ENCODE results near the gene KSR1. TPM values are rescaled to one million over a fixed set of nuclear protein-coding genes. Genes with fewer than 3 reads are reported as not detected.

The KSR1 gene
- total and polyA plus RNA-seq, 2 of the 8 experiments (the other 6 are each of a cell fraction or from before 2014, with no cell fraction given), result 14.1 to 34.7 TPM

GRCh38 chr17:27634026-27634335 is 177.7 kb downstream of the KSR1 start:
- H3K9me3 ChIP-seq (ENCODE audit: insufficient read depth in 2 of 2, low read depth in 1 of 2, low read length in 1 of 2), result no peaks in the 10 kb centered on the region
- no peaks in the 10 kb centered on the region for H3K79me2 ChIP-seq (ENCODE audit: control insufficient read depth in 1 of 2, insufficient read depth in 2 of 2, low read length in 2 of 2)
- DNase-seq (ENCODE audit: low read depth in 1 of 2, low spot score in 2 of 2) (no peak), FAIRE-seq (no peak)
- no peak overlapping the region for H3K18ac ChIP-seq (ENCODE audit: extremely low read depth, low read length)
- H3K27ac ChIP-seq (ENCODE audit: low read depth, low read length), result no peak overlapping the region
- no peak overlapping the region for H4K5ac ChIP-seq (ENCODE audit: insufficient read length, low read depth, low read length)
- no peak overlapping the region for H2AFZ ChIP-seq (ENCODE audit: low read length)
- no peaks in the 10 kb centered on the region for H3K23me2 ChIP-seq (ENCODE audit: low read depth, low read length)
- no peaks in the 10 kb centered on the region for H4K20me1 ChIP-seq (replicated peaks in 1 of 2; ENCODE audit: control insufficient read depth in 1 of 2, insufficient read depth in 2 of 2, low read length in 2 of 2)
- no peaks in the 10 kb centered on the region for H3K79me1 ChIP-seq (ENCODE audit: low read depth, low read length)
- H3K56ac ChIP-seq (replicated peaks; ENCODE audit: insufficient read length, low read depth, low read length), result no peak overlapping the region
- no peak overlapping the region for H4K91ac ChIP-seq (replicated peaks; ENCODE audit: insufficient read length, low read length)
- WGBS, 2 experiments (ENCODE audit: extremely low coverage in 1 of 2, insufficient coverage in 1 of 2, insufficient read length in 1 of 2, insufficient replicate concordance in 2 of 2, low coverage in 1 of 2, low lambda C conversion rate in 2 of 2, missing lambda C conversion rate in 1 of 2), result 86% methylated on average over 1 of the region's 1 CpG; no CpG with 5 or more reads in 1 of the 2 experiments
- H3K4me3 ChIP-seq (ENCODE audit: extremely low read depth in 1 of 4, insufficient read depth in 2 of 4, low read depth in 3 of 4, low read length in 4 of 4), result no peak overlapping the region
- no peaks in the 10 kb centered on the region for H3K36me3 ChIP-seq (ENCODE audit: control insufficient read depth in 2 of 4, insufficient read depth in 4 of 4, low read length in 3 of 4)
- ChIA-PET CTCF (ENCODE audit: partially characterized antibody) (interaction anchor here (0.7 to 6.5 kb wide), 7 partner anchors 11 to 40 kb away, joined by 3 to 65 read pairs (median 4); no protein-coding TSS in a partner anchor), POLR2A (ENCODE audit: partially characterized antibody) (no interaction called here)
- H3K4me1 ChIP-seq (replicated peaks in 1 of 4; ENCODE audit: control insufficient read depth in 3 of 4, insufficient read depth in 4 of 4, low read length in 3 of 4), result peaks cover 0 to 4% (median 0%) of the 10 kb centered on the region in 4 experiments; a peak in 2 of 7 replicates
- no peak overlapping the region for H4K8ac ChIP-seq (ENCODE audit: extremely low read depth, insufficient read depth, low read length)
- H2BK15ac ChIP-seq (ENCODE audit: low read length), result no peak overlapping the region
- no peaks in the 10 kb centered on the region for H3K27me3 ChIP-seq (replicated peaks in 1 of 4; ENCODE audit: control insufficient read depth in 3 of 4, extremely low read depth in 1 of 4, insufficient read depth in 3 of 4, low read length in 3 of 4)
- H2AK5ac ChIP-seq (ENCODE audit: low read depth, low read length), result no peak overlapping the region
- no peak overlapping the region for H3K23ac ChIP-seq (ENCODE audit: insufficient read length)
- no peak overlapping the region for H2BK120ac ChIP-seq (replicated peaks; ENCODE audit: low read depth, low read length)
- H3K14ac ChIP-seq (ENCODE audit: insufficient read length), result no peak overlapping the region
- H3K4ac ChIP-seq (replicated peaks; ENCODE audit: insufficient read length, low read depth, low read length), result no peak overlapping the region
- H2BK20ac ChIP-seq (ENCODE audit: low read length), result no peak overlapping the region
- no peak overlapping the region for H2BK5ac ChIP-seq (ENCODE audit: low read depth, low read length)
- no peak overlapping the region for H3K9ac ChIP-seq (replicated peaks in 1 of 4; ENCODE audit: extremely low read depth in 1 of 4, low read depth in 3 of 4, low read length in 3 of 4)
- no peak overlapping the region for H3K4me2 ChIP-seq (ENCODE audit: insufficient read depth in 1 of 2, low read depth in 2 of 2, low read length in 2 of 2)
- no peak overlapping the region for H2BK12ac ChIP-seq (ENCODE audit: low read depth, low read length)
- TF ChIP-seq JUN (IDR thresholded peaks at IDR 0.05; ENCODE audit: low read depth, low read length), result no peak
- TF ChIP-seq CBX5 (IDR thresholded peaks at IDR 0.05; ENCODE audit: low read depth, low read length), result no peak
- TF ChIP-seq CTBP2 (IDR thresholded peaks at IDR 0.05; ENCODE audit: borderline replicate concordance, insufficient read depth, insufficient read length, low read length), result no peak
- TF ChIP-seq RXRA (IDR thresholded peaks at IDR 0.05; ENCODE audit: insufficient read depth, low read depth, low read length), result no peak
- no peak for TF ChIP-seq TBP (IDR thresholded peaks at IDR 0.05; ENCODE audit: low read depth, low read length)
- TF ChIP-seq KDM4A (IDR thresholded peaks at IDR 0.05; ENCODE audit: low read depth, low read length, severe bottlenecking), result no peak
- TF ChIP-seq BACH1 (IDR thresholded peaks at IDR 0.05; ENCODE audit: low read length), result no peak
- no peak for TF ChIP-seq CREB1 (IDR thresholded peaks at IDR 0.05)
- TF ChIP-seq KDM1A (IDR thresholded peaks at IDR 0.05; ENCODE audit: borderline replicate concordance, low read length), result no peak
- no peak for TF ChIP-seq SIN3A (conservative IDR thresholded peaks at IDR 0.05 in 1 of 2, IDR thresholded peaks at IDR 0.05 in 1 of 2; ENCODE audit: low read depth in 1 of 2, low read length in 2 of 2)
- TF ChIP-seq TCF12 (IDR thresholded peaks at IDR 0.05; ENCODE audit: low read depth, low read length), result no peak
- TF ChIP-seq TAF1 (IDR thresholded peaks at IDR 0.05; ENCODE audit: low read depth, low read length), result no peak

Measured in H1 (cell line).